GM18858 (cell line): Measurements from ENCODE around the gene KCNJ15.
"Not testable (repeated sequence)": the region's sequence is repeated elsewhere in the genome, so short reads cannot be mapped to it uniquely, and the experiment has no call there.

Experiments
- ATAC-seq: cut with Tn5 transposase; IDR thresholded peaks from one replicate; pipeline ENCODE4 v1.9.1; 2021; ENCODE audit not compliant: unreplicated experiment

Gene KCNJ15

DNA sequence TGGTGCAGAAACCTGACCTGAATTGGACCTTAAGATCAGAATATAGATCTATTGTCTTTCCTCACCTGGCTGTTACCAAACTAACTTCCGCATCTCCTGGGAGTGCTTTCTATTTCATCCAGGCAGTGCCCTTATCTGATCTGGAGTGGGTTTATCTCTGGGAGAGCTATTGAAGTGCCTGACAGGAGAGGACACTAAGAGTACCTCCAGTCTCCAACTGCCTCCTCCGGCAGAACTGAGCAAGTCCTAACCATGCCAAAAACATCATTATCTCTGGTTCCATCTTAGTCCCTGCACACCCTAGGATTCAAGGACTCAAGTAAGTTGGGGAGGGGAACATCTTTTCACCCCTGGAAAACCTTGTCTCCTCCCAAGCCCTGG lies 12.4 kb upstream of the KCNJ15 start:
- no peak for ATAC-seq

GRCh38 chr21:38244885-38245869 lies 11.6 kb upstream of the KCNJ15 start:
- peak; percentile 65 for ATAC-seq

DNA sequence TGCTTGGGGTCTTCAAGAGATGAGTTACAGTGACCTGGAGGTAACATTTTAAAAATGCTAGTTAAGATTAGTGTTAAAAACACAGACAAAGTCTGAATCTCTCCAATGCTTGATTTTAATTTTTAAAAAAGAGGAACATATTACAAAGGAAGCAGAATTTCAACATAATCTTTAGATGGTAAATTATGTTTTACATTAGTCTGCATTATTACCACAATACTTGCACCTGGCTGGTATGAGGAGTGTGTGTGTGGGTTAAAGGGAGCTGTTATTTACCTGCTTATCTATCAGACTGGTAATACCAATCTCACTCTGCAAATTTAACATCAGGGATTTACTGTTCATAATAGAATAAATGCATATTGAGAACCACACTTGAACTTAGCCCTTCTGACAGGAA lies 10.3 kb upstream of the KCNJ15 start:
- no peak for ATAC-seq

GRCh38 chr21:38247054-38247453 lies 9.7 kb upstream of the KCNJ15 start:
- not testable (repeated sequence) for ATAC-seq

GRCh38 chr21:38247738-38248510 lies 8.9 kb upstream of the KCNJ15 start:
- no peak for ATAC-seq

- no peak for ATAC-seq
These were observed 7.5 kb upstream of the KCNJ15 start for GRCh38 chr21:38249256-38249655.

GRCh38 chr21:38249696-38250278 lies 7.0 kb upstream of the KCNJ15 start:
- ATAC-seq = no peak

DNA sequence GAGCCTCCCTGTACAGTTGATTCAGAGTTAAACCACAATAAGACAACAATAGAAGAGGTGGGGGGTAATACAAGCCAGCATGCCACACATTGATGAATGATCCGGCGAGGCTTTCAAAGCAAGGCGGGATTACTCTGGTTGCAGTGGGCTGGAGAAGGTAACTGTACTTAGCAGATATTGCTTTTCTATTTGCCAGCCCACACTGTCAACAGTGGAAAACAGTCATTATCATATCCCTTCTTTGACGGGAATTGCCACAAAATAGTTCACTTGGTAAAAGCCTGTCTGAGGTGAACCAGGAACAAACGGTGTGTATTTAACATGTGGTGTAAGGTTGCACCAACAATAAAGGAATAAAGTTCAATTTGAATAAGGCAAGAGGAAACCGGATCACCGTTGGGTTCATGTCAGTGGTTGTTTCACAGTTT lies 5.8 kb upstream of the KCNJ15 start:
- no peak for ATAC-seq

- no peak for ATAC-seq
These were observed 1.8 kb upstream of the KCNJ15 start for GRCh38 chr21:38254970-38255369.

GRCh38 chr21:38255571-38256117 lies 1.1 kb upstream of the KCNJ15 start:
- no peak for ATAC-seq

- ATAC-seq = no peak
These were observed 876 bp downstream of the KCNJ15 start for GRCh38 chr21:38257667-38258066.

DNA sequence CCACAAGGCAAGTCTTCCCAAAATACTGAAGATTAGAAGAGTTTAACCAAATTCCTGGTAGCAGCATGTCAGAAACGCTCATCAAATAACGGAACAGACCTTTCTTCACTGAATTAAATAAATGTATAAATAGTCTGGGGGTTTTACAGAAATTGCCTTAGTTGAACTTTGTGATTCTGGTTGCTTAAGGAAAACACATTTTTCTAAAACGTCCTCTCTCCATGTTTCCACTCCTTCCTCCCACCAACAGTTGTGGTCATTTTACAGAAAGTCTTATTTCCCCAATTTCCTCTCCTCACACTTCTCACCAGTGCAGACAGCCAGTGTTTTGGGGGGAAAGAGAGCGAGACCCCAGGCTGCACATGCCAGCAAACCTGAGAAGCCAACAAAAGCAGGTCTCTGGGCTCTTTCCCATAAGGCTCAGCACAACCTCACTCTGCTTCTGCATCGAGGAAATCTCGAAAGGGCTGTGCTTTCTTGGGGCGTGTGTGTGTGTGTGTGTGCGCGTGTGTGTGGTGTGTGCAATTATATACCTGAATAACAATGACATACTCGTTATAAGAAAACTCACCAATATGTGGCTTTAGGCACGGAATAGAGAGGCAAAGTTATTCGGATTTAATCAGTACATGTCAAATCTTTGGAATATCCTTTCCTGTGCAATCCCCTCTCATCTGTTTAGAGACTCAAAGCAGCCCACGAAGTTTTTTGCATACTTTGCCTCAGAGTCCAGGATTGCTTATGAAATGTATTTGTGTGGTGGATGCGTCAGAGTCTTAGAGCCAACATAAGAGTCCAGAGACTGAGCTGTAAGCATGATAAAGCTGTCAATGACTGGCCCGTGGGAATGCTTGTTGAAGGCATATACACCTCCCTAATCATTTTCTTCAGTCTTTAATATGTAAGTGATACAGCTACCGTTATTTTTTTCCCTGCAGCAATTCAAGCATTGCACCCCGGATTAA lies 2.0 kb downstream of the KCNJ15 start:
- no peak for ATAC-seq

GRCh38 chr21:38259665-38260064 lies 2.9 kb downstream of the KCNJ15 start:
- ATAC-seq = no peak

- ATAC-seq = no peak
These were observed 3.6 kb downstream of the KCNJ15 start for GRCh38 chr21:38260426-38260825.

DNA sequence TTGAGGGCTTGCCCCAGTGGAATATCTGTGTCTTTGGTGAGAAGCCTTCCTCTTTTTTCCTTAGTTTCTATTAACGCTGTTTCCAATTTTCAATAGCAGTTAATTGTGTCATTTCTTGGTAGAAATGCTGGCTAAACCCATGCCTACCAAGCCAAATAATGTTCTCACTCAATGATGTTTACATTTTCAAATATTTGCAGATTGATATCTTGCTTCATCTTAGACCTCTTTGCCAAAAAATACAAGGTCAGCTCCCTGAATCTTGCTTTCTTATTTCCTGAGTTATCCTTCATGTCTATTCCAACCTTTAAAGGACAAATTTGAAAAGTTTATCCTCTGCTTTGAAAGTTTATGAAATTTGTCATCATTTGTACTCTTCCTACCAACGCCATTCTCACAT lies 5.1 kb downstream of the KCNJ15 start:
- no peak for ATAC-seq

DNA sequence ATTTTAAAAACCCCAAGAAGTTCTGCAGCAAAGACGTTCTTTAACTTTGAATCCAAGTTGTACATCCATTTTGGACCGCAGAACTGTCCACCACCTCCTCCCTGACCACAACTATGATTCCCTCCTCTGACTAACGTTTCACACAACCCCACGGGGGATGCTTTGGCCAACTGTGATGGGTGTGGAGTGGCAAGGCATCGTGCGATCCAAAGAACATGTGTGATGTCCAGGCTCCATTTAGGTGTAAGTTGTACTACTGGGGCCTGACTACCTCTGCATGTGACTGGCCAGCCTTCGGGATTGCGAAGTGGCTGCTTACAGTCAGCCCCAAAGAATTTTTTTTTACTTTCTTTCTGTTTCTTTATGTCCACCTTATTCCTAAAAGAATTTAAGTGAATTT lies 6.7 kb downstream of the KCNJ15 start:
- no peak for ATAC-seq

GRCh38 chr21:38264571-38264970 lies 7.8 kb downstream of the KCNJ15 start:
- no peak for ATAC-seq

DNA sequence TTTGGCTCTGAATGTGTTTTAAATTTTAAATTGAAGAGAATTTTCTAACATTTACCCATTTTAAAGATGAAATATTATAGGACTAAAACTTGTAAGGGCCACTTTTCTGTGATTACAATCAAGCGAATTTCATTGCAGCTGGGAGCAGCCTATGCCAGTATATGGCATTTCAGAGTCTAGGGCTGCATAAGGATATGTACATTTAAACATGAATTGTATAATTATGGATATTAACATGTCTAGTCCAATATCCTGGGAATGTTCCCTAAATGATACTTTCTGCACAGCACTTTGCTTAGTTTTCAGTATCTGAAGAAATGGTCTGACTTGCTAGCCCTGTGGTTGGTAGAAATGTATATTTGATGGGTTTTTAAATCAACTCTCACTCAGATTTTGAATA lies 8.4 kb downstream of the KCNJ15 start:
- ATAC-seq = no peak

DNA sequence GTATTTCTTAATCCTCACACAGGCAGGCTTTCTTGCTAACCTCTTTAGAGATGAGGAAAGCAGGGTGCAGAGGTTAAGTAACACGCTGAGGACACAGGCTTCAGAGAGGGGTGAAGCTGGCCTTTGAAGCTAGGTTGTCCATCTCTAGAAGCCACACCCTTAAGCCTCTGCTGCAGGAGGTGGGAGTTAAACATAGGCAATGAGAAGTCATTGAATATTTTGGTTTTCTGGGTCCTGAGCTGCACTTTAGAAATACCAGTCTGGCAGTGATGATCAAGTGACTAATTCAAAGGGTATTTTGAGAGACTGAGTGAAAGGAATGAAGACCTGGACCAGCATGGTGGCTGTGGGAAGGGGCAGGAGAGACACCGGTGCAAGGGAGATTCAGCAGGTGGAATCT lies 9.9 kb downstream of the KCNJ15 start:
- ATAC-seq = no peak

- ATAC-seq = no peak
These were observed 10.5 kb downstream of the KCNJ15 start for GRCh38 chr21:38267136-38267755.
